ENCODE measurements around the gene KIAA0825. TPM values are rescaled to one million over a fixed set of nuclear protein-coding genes. Genes with fewer than 3 reads are reported as not detected.

KIAA0825 gene
- total RNA-seq, 1 experiment from 2014 or later: 1.9 TPM

DNA sequence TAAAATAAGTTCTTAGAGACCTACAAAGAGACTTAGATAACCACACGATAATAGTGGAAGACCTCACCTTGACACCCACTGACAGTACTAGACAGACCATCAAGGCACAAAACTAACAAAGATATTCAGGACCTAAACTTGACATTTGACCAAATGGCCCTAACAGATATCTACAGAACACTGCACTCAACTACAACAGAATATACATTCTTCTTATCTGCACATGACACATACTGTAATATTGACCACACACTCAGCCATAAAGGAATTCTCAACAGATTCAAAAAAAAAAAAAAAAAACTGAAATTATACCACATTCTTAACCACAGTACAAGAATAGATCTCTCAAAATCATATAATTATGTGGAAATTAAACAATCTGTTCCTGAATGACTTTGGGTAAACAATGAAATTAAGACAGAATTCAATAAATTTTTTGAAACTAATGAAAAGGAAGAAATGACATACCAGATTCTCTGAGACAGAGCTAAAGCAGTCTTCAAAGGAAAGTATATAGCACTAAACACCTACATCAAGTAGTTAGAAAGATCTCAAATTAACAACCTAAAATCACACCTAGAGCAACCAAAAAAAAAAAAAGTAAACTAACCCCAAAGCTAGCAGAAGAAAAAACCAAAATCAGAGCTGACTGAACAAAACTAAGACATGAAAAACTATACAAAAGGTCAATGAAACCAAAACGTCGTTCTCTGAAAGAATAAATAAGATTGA, 514.7 kb downstream of the KIAA0825 start:
- POLR2A ChIA-PET (ENCODE audit: unreplicated experiment): no interaction called here
- TF ChIP-seq, protein P1, sequence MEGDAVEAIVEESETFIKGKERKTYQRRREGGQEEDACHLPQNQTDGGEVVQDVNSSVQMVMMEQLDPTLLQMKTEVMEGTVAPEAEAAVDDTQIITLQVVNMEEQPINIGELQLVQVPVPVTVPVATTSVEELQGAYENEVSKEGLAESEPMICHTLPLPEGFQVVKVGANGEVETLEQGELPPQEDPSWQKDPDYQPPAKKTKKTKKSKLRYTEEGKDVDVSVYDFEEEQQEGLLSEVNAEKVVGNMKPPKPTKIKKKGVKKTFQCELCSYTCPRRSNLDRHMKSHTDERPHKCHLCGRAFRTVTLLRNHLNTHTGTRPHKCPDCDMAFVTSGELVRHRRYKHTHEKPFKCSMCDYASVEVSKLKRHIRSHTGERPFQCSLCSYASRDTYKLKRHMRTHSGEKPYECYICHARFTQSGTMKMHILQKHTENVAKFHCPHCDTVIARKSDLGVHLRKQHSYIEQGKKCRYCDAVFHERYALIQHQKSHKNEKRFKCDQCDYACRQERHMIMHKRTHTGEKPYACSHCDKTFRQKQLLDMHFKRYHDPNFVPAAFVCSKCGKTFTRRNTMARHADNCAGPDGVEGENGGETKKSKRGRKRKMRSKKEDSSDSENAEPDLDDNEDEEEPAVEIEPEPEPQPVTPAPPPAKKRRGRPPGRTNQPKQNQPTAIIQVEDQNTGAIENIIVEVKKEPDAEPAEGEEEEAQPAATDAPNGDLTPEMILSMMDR (conservative IDR thresholded peaks at IDR 0.05): no peak
- no peak for TF ChIP-seq EZH2 (IDR thresholded peaks at IDR 0.05; ENCODE audit: low read depth)
- DNase-seq: no peak
- Histone ChIP-seq H3K4me2 (no peak overlapping the region), H3K36me3 (ENCODE audit: low read depth) (no peaks in the 10 kb centered on the region), H3K27me3 (ENCODE audit: insufficient read depth, low read depth) (no peaks in the 10 kb centered on the region), H3F3A (ENCODE audit: insufficient read depth, low read depth) (no peaks in the 10 kb centered on the region), H3K9me2 (ENCODE audit: insufficient read depth) (peaks cover 6% of the 10 kb centered on the region; the same call in 1 of the 2 replicates), H3K4me3 (no peak overlapping the region), H3K4me1 (replicated peaks; ENCODE audit: insufficient read depth) (no peaks in the 10 kb centered on the region), H4K20me1 (ENCODE audit: insufficient read depth) (no peaks in the 10 kb centered on the region), H3K79me2 (ENCODE audit: low read depth) (peaks cover 29% of the 10 kb centered on the region), H3K27ac (no peak overlapping the region), H2AFZ (no peak overlapping the region), H3K9me3 (ENCODE audit: insufficient read depth, low read depth) (peaks cover 19% of the 10 kb centered on the region)
- BruUV-seq (replicated peaks): no TSS peak
- CTCF ChIA-PET: no interaction called here
- intact Hi-C loops (cut with micrococcal nuclease; ENCODE audit: unreplicated experiment): no loop called here

Other genes starting within 250 kb of the KIAA0825 start
- 8.8 and 10.2 TPM in 2 replicates for gene SLF1, start 65 bp upstream of the KIAA0825 start, total RNA-seq (2021)